ENCODE data around the gene GSAP. TPM values are rescaled to one million over a fixed set of nuclear protein-coding genes. Genes with fewer than 3 reads are reported as not detected.

Gene GSAP
- total and polyA plus RNA-seq, 2 donors (not counting 3 experiments of a cell fraction or from before 2014, with no cell fraction given): 2.3 to 5.8 TPM

DNA sequence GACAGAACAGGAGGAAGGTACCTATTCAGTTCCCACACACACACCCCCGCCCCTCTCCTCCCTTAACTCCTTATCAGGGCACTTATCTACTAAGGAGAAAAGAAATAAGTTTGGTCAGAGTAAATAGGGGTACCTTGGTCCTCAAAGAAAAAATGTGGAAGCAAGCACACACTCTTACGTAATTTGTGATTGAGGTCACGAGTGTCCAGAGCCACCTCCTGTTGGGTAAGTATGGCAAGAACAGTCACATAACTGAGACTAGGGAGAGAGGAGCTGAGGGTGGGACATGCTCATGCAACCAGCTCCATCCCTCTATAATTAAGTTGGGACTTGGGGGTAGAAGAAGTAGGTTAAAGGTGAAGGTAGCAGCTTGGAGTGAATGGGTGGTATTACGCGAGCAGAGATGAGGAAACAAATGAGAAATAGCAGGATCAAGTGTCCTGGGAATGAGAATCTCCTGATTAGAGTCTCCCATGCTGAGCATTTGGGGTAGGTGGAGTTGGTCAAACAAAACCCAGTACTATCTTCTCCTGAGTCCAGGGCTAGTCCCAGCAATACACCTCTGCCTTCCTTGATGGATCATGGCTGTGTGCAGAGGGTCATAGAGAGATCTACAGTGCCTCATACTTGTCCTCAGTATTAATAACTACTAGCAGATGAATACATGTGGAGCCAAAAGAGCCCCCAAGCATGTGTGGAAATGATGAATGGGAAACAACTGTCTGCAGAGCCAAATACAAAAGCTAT is 77.1 kb downstream of the GSAP start:
- no peak for FAIRE-seq
- no peaks in the 10 kb centered on the region for H3K9me3 ChIP-seq (replicated peaks; ENCODE audit: control insufficient read depth, insufficient read depth, low read length)
- TF ChIP-seq EZH2 (IDR thresholded peaks at IDR 0.05; ENCODE audit: borderline replicate concordance, low read depth, low read length, severe bottlenecking) (no peak), GATA2 (IDR thresholded peaks at IDR 0.05; ENCODE audit: insufficient read depth, insufficient read length, low read depth, low read length) (no peak), MYC (IDR thresholded peaks at IDR 0.05; ENCODE audit: low read depth, low read length) (no peak), POLR2A (IDR thresholded peaks at IDR 0.05; ENCODE audit: low read depth, low read length) (no peak), FOS (IDR thresholded peaks at IDR 0.05; ENCODE audit: borderline replicate concordance, insufficient read depth, low read length) (no peak), JUN (IDR thresholded peaks at IDR 0.05; ENCODE audit: borderline replicate concordance, insufficient read depth, insufficient read length, low read depth) (no peak)
- TF ChIP-seq, protein P1, sequence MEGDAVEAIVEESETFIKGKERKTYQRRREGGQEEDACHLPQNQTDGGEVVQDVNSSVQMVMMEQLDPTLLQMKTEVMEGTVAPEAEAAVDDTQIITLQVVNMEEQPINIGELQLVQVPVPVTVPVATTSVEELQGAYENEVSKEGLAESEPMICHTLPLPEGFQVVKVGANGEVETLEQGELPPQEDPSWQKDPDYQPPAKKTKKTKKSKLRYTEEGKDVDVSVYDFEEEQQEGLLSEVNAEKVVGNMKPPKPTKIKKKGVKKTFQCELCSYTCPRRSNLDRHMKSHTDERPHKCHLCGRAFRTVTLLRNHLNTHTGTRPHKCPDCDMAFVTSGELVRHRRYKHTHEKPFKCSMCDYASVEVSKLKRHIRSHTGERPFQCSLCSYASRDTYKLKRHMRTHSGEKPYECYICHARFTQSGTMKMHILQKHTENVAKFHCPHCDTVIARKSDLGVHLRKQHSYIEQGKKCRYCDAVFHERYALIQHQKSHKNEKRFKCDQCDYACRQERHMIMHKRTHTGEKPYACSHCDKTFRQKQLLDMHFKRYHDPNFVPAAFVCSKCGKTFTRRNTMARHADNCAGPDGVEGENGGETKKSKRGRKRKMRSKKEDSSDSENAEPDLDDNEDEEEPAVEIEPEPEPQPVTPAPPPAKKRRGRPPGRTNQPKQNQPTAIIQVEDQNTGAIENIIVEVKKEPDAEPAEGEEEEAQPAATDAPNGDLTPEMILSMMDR (IDR thresholded peaks at IDR 0.05; ENCODE audit: extremely low read depth in 1 of 2, insufficient read depth in 1 of 2, low read depth in 1 of 2, low read length in 2 of 2): no peak
- TF ChIP-seq, protein P2, sequence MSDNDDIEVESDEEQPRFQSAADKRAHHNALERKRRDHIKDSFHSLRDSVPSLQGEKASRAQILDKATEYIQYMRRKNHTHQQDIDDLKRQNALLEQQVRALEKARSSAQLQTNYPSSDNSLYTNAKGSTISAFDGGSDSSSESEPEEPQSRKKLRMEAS (IDR thresholded peaks at IDR 0.05; ENCODE audit: insufficient read depth, insufficient read length): no peak
- peaks cover 8% of the 10 kb centered on the region for H3K4me1 ChIP-seq (ENCODE audit: control insufficient read depth, extremely low read depth, insufficient read depth, low read length)
- dilution Hi-C loops (cut with MboI; ENCODE audit: extremely low pct_ligation_motif_present, low sequenced_read_pairs): no loop called here
- no peak for DNase-seq (ENCODE audit: low read depth, low spot score)
- H4K20me1 ChIP-seq (replicated peaks; ENCODE audit: control insufficient read depth, extremely low read depth, insufficient read depth, low read length): no peaks in the 10 kb centered on the region
- no peak overlapping the region for H3K27ac ChIP-seq (ENCODE audit: insufficient read depth, low read depth, low read length)
- no peak overlapping the region for H3K9ac ChIP-seq (replicated peaks; ENCODE audit: extremely low read depth, insufficient read depth, low read length)
- H3K9me1 ChIP-seq (replicated peaks; ENCODE audit: control insufficient read depth, extremely low read depth, insufficient read depth, low read length): no peaks in the 10 kb centered on the region
- H3K4me2 ChIP-seq (ENCODE audit: insufficient read depth, low read length): no peak overlapping the region
- no peak overlapping the region for H3K4me3 ChIP-seq (replicated peaks in 1 of 3; ENCODE audit: insufficient read depth in 1 of 3, low read depth in 1 of 3, low read length in 3 of 3)
- no peaks in the 10 kb centered on the region for H3K36me3 ChIP-seq (ENCODE audit: control insufficient read depth in 2 of 2, extremely low read depth in 1 of 2, insufficient read depth in 2 of 2, low read length in 2 of 2)
- ChIA-PET CTCF (interaction anchor here (0.6 kb wide), 1 partner anchor 226 kb away, joined by 3 read pairs; no protein-coding TSS in a partner anchor), POLR2A (no interaction called here)
- H3K79me2 ChIP-seq (ENCODE audit: control insufficient read depth, insufficient read depth, low read length): no peaks in the 10 kb centered on the region
- H3K27me3 ChIP-seq (ENCODE audit: control insufficient read depth in 2 of 2, insufficient read depth in 2 of 2, low read length in 2 of 2): no peaks in the 10 kb centered on the region
- intact Hi-C loops (cut with micrococcal nuclease): no loop called here
- H2AFZ ChIP-seq (ENCODE audit: low read depth, low read length): no peak overlapping the region
- BruUV-seq (replicated peaks): no TSS peak

Data from endothelial cell of umbilical vein (primary cell).